ENCODE measurements around the gene GSTO2.

The GSTO2 gene

DNA sequence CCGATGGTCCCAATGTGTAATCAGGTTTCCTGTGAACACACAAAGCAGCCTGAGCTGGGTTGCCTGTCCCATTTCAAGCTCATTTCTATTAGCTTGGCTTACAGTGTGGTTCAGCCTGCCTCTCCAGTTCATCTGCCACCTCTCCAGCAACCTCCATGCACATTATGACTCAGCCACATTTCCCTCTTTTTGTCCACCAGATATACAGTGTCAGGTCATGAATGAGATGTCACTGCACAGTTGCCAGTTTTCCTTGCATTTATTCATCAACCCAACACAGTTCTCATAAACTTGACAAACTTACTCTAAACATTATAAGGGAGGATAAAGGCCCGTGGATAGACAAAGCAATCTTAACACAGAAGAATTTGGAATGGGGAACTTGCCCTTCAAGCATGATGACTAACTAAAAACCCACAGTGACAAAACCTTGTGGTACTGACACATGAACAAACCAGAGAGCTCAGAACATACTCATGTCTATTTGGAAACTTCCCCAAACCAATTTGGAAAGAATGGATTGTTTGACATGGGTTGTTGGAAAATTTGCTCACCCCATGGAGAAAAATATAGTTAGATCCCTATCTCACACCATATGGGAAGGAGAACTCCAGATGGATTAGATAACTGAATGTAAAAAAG lies 82.2 kb downstream of the GSTO2 start:
- H3K4me3 ChIP-seq (replicated peaks in 1 of 2; ENCODE audit: low read depth in 2 of 2, low read length in 2 of 2): no peak overlapping the region
- TF ChIP-seq CTCF (IDR thresholded peaks at IDR 0.05; ENCODE audit: low read depth, low read length): no peak
- peak; percentile 39 to 86 for DNase-seq (ENCODE audit: low read depth in 2 of 2)

GRCh38 chr10:104351919-104352318 lies 82.9 kb downstream of the GSTO2 start:
- DNase-seq (ENCODE audit: low read depth in 2 of 2): peak in 1 of 2 donors; percentile 1
- H3K4me3 ChIP-seq (replicated peaks in 1 of 2; ENCODE audit: low read depth in 2 of 2, low read length in 2 of 2): no peak overlapping the region

GRCh38 chr10:104353325-104354048 lies 84.5 kb downstream of the GSTO2 start, which contains the start of gene CFAP58:
TSS of gene CFAP58 (plus strand) at chr10:104353833. CDS start at chr10:104353898, 65 bp downstream.
- peak within 1 kb of the TSS; percentile 45 to 61 for H3K4me3 ChIP-seq (replicated peaks in 1 of 2; ENCODE audit: low read depth in 2 of 2, low read length in 2 of 2)
- peak; percentile 59 for TF ChIP-seq CTCF (IDR thresholded peaks at IDR 0.05; ENCODE audit: low read depth, low read length)
- peak; percentile 92 to 94 for DNase-seq (ENCODE audit: low read depth in 2 of 2)

More at GRCh38 chr10:104351919-104352318, 82.9 kb downstream of the GSTO2 start:
- TF ChIP-seq CTCF (IDR thresholded peaks at IDR 0.05; ENCODE audit: low read depth, low read length): no peak
